Activated CD8-positive, alpha-beta memory T cell treated with anti-CD3 and anti-CD28 coated beads for 24 hours (primary cell): ENCODE results near the gene RAC2.

Experiments used
- DNase-seq: peaks from one replicate; pipeline ENCODE4 v3.0.0-alpha.2; 2020

Gene RAC2

DNA sequence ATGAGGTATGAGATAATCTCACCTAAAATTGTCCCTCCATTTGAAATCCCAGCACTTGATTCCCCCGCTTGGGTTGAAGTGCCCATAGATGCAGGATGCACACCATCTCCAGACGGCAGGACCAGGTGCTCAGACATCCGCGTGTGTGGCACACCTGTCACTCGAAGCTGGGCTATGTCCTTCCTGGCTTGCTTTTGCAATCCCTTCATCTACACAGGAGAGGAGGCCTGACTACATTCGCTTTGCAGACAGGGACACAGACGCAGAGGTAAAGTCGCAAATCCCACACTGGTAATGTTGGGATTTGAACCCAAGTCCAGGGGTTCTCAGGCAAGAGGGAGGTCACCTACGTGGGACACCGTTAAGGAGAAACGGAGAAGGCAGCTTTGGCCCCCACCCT lies 31.1 kb upstream of the RAC2 start:
- DNase-seq = no peak

DNA sequence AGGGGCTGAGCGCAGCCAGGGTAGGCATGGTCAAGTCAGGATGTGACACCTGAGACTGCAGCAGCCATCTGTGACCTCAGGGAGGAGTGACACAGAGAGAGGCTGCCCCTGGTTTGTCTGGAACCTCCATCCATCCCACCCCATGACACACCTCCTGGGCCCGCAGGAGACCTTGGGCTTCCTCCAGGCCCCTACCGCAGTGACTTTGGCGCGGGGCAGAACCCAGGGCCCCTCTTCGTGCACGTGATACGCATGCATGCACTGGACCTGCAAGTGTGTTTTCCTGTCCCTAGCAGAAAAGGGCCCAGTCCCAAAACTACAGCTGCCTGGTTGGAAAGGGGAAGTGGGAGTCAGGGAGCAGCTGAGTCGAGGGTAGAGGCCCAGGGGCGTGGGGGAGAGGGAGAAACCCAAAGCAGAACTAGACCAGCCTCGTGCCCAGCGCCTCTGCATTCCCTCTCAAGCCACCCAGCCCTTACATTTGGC lies 30.4 kb upstream of the RAC2 start:
- DNase-seq = no peak

DNA sequence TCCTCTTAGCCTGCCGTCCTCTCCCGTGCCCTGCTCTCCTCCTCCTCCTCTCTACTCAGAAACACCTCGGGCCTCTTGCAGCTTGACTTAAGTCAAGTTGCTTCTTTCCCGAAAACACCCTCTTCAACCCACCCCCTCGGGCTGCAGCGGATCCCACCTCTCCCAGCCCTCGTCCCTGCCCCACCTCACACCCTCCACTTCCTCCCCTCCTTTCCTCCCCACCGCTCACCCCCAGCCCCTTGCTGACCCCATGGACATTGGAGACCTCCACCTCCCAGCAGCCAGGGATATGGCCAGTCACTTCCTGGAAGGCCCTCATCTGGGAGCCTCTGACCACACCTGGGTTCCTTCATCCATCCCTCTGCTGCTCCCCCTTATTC lies 29.8 kb upstream of the RAC2 start:
- no peak for DNase-seq

DNA sequence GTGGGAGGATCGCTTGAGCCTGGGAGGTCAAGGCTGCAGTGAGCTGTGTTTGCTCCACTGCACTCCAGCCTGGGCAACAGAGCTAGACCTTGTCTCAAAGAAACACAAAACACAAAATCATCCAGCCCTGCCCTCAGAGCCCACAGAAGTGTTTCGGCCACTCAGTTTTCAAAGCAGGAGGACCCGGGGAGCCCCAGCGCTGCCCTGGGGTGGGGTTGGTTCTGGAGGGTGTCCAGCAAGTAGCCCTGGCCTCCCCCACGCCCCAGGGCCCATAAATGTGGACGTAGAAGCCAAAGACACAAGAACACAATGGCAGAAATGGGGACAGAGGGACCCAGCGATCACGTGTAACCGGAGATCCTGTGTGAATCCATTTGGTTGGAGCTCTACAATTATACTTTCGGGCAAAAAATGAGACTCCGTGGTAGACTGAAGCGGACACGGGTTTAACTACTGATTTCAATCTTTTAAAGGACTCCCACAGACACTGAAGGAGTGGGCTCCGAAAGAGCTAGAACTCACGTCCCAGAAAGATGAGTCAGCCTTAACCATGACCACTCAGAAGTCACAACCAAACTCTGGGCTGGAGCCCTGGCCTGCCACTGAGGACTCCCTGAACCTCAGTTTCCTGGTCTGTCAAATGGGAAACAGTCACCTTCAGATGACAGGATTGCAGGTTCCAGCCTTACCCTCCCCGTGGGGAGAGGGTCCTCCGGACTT lies 29.2 kb upstream of the RAC2 start:
- DNase-seq = no peak

DNA sequence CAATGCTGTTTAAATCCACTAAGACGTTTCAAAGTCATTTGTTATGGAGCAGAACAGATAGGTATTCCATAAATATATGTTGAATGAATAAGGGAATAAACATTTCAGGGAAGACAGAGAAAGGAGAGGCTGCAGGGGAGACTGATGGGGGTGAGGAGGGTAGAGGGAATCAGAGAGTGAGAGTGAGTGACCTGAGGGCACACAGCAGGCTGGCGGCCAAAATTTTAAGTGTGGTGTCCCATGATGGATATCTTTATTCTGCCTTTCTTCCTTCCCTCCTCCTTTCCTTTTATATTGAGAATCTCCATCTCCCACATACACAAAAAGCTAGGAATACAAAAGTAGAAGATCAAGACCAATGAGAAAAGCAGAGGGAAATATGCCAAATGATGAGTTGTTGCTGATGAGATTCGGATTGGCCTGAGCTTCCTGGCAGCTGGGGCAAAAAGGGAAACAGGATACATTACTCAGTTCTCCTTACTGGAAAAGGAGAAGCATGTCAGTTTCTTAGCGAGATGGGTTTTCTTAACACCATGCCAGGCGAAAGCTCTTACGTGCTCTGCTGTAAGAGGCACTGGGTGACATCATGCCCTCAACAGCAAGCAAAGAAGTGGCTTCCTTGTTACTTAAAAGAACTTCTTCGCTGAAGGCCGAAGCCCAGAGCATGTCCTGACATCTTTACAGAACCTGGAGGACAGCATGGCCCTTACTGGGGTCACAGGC lies 27.0 kb upstream of the RAC2 start:
- no peak for DNase-seq

DNA sequence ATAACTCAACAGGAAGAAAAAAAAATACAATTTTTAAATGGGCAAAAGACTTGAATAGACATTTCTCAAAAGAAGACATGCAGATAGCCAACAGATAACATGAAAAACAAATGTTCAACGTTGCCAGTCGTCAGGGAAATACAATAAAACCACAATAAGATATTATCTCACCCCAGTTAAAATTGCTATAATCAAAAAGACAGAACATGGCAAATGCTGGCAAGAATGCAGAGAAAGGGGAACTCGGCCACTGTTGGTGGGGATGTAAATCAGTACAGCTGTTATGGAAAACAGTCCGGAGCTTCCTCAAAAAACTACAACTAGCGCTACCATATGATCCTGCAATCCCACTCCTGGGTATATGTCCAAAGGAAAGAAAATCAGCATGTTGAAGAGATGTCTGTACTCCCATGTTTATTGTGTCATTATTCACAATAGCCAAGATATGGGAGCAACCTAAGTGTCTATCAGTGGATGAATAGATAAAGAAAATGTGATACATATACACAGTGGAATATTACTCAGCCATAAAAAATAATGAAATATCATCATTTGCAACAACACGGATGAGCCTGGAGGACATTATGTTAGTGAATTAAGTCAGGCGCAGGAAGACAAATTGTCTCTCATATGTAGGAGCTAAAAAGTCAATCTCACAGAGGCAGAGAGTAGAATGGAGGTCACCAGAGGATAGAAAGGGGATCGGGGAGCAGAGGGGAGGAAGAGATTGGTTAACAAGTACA lies 26.0 kb upstream of the RAC2 start:
- no peak for DNase-seq

DNA sequence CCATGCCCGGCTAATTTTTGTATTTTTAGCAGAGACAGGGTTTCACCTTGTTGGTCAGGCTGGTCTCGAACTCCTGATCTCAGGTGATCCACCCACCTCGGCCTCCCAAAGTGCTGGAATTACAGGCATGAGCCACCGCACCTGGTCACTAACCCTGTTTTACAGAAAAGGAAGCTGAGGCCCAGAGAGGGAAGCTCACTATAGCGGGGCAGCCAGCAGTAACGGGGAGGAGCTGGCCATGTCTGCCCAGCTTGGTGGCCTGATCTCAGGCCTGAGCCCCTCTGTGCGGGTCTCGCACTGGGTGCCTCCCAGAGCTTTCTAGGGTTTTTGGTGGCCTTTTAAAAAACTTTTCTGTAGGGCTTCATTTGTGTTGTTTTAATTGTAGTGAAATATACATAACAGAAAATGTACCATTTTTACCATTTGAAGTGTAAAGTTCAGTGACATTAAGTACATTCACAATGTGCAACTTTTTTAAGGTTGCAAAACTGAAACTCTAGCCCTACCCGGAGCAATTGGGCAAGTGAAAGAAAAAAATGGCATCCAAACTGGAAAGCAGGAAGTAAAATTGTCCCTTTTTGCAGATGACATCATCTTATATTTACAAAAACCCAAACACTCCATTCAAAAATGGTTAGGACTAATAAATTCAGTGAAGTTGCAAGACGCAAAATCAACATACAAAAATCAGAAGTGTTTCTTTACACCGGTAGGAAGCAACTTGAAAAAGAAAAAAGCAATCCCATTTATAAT lies 23.8 kb upstream of the RAC2 start:
- no peak for DNase-seq

DNA sequence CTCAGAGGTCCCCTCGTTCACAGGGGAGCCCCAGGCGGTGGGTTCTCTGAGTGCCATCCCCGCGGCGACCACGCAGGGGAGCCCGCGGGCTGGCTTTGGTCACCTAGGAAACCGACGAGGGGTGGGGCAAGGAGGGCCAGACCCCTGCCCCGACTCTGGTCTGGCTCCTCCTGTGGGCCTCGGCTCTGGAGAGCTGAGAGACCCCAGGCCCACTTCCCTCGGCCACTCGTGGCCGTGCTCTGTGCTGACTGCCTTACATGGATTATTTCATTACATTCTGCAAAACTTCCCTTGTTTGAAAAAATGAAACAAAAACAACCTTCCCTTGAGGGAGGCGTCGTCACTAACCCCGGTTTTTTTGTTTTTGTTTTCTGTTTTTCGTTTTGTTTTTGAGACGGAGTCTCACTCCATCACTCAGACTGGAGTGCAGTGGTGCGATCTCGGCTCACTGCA lies 23.1 kb upstream of the RAC2 start:
- peak; percentile 91 for DNase-seq

DNA sequence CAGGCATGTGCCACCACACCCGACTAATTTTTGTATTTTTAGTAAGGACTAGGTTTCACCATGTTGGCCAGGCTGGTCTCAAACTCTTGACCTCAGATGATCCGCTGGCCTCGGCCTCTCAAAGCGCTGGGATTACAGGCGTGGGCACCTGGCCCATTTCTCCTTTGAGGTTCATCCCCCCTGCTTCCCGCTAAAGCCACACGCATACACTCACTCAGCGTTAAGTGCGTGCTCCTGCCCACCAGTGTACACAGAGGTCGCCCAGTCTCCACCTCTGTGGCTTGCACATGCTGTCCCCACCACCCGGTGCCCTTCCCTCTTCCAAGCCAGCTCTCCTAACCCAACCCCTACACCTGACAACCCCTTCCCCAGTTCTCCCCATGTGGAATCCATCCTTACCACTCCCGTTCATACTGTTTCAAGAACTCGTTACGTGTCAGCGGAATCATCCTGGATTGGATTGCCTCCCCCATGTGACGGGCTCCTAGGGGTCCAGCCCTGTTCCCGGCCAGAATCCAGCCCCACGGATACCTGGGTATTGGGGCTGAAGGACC lies 22.6 kb upstream of the RAC2 start:
- DNase-seq = no peak

DNA sequence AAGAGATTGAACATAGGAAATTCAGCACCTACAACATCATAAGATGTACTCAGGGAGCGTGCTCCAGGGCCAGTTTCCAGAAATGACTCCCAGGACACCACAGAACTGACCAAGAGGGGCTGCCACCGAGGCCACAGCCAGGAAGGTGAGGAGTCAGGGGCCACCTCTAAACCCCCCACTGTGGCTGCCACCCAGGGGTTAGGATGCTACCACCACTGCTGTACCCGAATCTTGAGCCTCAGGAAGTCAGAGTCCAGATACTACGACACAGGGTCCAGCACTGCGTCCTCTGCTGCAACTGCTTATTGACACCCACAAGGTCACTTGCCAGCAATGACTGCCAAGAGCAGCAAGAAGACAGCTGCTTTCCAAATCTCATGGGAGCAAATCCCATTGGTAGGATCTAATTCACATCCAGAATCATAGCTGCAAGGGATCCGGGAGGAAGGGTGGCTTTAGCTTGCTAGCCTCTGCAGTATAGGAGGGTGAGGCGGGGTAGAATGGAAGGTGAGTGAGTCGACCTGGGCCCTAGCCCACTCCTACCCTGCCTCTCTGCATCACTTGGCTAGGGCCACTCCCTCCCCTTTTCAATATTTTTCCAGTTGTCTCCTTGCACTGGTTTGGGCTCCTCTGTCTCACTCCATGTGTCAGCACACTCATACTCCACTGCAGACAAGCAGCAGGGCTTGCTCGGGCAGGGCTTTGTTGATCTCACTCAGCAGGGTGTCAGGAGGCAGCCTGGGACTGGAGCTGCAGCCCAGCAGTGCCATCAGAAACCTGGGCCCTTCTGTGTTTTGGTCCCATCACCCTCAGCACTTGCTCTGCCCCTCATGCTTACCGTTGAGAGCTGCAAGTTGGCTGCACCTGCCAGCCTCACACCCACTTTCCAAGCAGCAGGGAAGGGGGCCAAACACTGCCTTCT lies 20.2 kb upstream of the RAC2 start:
- DNase-seq = no peak

DNA sequence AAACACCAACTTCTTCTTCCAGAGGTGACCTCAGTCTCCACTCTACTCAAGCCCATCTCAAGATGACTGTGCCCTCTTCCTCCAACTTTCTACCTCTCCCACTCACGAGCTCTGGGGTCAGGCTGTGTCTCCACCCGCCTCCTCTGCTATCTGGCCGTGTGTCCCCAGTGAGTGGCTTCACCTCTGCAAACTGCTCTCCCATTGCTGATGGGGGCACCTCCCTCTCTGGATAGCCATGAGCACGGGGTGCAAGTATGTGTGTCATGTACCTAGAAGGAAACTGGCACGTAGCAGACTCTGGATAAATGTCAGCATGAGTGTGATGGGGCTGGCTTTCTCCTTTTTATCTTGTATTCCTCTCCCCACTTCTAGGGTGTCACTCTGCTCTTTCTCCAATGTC lies 18.3 kb upstream of the RAC2 start:
- no peak for DNase-seq

DNA sequence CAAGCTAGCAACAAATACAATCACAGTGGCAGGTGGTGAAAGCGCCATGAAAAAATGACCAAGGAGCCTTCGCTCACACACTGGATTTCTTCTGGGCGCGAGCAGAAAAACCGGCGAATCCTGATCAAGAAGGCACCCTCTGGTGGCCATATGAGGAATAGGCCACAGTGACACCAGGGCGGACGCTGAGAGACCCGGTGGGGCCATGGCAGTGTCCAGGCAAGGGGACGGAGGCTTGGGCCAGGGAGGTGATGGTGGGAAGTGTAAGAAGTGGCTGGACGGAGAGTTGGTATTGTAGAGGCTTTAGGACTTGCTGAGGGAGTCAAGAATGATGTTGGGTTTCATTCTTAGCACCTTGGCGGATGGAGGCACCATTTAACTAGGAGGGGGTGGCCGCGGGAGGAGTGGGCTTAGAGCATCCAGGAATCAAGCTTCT lies 16.9 kb upstream of the RAC2 start:
- peak; percentile 87 for DNase-seq

DNA sequence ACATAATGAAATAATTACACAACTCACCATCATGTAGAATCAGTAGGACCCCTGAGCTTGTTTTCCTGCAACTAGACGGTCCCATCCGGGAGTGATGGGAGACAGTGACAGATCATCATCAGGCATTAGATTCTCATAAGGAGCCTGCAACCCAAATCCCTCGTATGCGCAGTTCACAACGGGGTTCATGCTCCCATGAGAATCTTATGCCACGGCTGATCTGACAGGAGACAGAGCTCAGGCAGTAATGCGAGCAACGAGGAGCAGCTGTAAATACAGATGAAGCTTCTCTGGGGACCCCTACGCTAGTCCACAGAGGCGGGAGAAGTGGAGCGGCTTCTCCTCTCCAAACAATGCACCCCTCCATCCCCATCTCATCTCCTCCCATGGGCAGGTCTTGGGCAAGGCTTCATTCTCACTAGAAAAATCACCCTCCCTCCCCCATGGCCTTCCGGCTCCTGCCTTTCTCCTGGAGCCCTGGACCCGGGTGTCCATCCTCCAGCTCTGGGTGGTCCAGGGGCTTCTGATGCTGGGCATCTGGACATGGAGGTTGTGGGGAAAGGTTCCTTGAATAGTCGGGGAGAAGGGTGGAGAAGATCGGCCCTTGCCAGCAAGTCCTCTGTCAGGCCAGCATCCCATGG lies 16.2 kb upstream of the RAC2 start:
- DNase-seq = no peak

DNA sequence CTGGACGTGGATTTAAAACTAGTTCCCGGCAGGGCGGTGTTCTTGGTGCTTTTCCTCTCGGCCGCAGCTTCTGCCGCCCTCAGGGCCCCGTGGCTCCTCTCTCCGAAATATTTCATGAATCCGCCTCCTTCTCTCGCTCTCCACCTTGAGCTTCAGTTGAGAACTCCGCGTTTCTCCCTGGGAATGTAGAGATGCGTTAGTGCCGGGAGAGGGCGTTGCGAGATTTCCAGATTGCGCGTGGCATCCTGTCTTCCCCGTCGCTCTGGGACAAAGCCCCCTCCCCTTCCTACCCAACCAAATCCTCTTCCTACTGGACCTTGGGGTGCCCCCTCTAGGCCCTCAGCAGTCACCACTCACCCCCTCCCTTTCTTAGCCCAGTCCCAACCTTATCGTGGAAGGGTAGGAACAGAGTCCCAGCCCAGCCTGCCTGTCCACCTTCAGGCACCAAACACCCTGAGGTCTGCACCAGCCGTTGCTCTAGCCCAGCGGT lies 15.5 kb upstream of the RAC2 start:
- no peak for DNase-seq

DNA sequence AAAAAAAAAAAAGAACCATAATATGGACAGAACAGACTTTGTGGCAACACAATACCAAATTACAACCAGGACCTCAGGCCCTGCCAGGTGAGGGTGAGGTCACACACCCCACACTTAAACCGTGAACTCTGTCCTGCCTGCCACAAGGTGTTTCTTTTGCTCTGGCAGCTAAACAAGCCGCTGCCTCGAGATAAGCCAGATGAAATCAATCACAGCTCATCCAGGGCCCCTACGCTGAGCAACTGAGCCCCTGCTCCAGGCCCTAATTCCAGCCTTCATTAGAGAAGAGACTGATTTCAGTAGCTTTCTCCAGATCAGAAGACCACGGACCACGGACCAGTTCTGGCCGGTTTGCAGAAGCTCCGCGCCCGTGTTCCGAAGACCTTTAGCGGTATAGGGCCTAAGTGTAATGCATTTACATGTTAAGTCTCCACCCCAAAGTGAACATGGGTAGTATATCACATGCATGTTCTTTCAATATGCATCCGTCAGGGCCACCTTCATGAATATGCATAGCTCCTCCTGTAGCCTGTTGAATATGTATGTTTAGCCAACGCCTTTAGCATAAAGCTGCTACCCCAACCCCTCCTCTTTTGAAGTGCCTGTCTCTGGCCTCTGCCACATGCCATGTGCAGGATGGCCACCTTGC lies 14.8 kb upstream of the RAC2 start:
- DNase-seq = no peak

DNA sequence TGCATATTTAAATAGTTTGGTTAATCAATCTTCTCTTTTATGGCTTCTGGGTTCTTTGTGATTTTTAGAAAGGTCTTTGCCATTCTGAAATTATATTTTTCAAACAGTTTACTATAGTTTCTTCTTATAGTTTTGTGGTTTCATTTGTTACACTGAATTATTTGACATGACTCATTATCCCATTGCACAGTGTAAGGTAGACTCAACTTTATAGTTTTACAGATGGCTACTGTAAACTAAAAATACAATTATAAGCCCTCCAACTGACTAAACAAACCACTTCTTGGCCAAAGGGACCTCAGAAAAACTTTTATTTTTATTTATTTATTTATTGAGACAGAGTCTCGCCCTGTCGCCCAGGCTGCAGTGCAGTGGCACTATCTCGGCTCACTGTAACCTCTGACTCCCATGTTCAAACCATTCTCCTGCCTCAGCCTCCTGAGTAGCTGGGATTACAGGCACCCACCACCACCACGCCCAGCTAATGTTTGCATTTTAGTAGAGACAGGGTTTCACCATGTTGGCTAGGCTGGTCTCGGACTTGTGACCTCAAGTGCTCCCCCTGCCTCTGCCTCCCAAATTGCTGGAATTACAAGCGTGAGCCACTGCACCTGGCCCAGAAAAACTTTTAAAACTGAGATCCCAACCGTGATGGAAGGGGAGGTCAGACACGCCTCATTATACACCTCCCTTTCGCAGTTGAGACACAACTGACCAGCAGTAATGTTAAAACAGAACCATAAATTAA lies 14.1 kb upstream of the RAC2 start:
- no peak for DNase-seq

DNA sequence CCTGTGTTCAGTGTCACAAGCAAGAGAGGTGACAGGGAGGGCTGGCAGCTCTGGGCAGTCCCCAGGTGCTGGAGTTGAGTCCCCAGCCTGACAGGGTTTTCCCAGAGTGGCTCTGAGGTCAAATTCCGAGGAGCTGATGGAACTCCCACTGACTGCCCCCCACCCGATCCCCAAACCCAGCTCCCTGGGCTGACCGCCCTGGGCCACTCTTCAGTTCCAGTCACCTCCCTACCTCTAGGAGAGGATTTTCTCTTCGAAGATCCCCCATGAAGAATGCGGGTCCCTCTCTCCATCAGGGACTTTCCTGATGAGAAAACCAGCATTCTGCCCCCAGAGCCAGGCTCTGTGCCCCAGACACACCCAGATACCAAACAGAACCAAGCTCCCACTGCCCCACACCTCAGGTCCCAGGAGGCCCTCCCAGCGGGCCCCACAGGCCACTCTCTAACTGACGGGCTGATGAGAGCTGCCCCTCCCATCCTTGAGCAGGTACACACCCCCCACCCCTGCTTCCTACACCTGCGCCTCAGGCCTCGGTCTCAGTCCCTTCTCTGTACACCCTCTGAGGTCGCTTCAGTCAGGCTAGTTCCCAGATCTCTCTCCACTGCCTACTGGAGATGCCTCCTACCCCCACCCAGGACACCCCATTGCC lies 12.1 kb upstream of the RAC2 start:
- DNase-seq = no peak

DNA sequence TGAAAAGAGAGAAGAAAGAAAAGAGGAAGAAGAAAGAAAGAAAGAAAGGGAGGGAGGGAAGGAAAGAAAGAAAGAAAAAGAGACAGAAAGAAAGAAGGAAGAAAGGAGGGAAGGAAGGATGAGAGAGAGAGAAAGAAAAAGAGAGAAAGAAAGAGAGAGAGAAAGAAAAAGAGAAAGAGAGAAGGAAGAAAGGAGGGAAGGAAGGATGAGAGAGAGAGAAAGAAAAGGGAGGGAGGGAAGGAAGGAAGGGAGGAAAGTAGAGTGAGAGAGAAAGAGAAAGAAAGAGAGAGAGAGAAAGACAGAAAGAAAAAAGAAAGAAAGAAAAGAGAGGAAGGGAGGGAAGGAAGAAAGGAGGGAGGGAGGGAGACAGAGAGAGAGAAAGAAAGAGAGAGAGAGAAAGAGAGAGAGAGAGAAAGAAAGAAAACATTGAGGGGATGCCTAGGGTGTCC lies 11.5 kb upstream of the RAC2 start:
- no peak for DNase-seq

DNA sequence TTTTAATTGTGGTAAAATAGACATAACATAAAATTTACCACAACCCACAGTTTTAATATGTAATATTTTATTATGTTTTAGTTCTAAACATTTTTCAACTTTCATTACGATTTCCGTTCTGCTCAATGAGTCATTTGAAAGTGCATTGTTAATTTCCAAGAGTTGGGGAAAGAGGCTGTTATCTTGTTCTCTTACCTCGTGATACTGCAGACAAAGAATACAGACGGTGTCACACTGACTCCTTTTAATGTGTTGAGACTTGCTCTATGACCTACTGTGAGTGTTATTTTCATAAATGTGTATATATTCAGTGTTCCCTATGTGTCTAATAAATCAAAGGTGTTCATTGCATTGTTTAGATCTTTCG lies 10.8 kb upstream of the RAC2 start:
- no peak for DNase-seq
